ENCODE data around the gene ZIC2.
A peak's percentile ranks its signal among the peaks of the same experiment; 100 is the strongest.

The ZIC2 gene

GRCh38 chr13:99974939-99975561 lies 6.5 kb upstream of the ZIC2 start (continued):
- TF ChIP-seq ZNF48 (tag by site-specific recombination; IDR thresholded peaks at IDR 0.05) (no peak), ZNF221 (tag by site-specific recombination; IDR thresholded peaks at IDR 0.05; ENCODE audit: borderline replicate concordance) (no peak), ZNF792 (tag by site-specific recombination; IDR thresholded peaks at IDR 0.05) (no peak), ZBTB6 (tag by site-specific recombination; IDR thresholded peaks at IDR 0.05) (peak; percentile 76; the same call in 1 of the 2 replicates), BCL11A (tag by site-specific recombination; IDR thresholded peaks at IDR 0.05; ENCODE audit: low read depth) (no peak), ZNF501 (tag by site-specific recombination; IDR thresholded peaks at IDR 0.05) (no peak), PATZ1 (tag by site-specific recombination; IDR thresholded peaks at IDR 0.05) (no peak), ZBTB11 (tag by site-specific recombination; conservative IDR thresholded peaks at IDR 0.05; ENCODE audit: low read depth) (no peak), ELK4 (IDR thresholded peaks at IDR 0.05; ENCODE audit: borderline replicate concordance, low read depth, low read length) (no peak), ZNF280C (tag by site-specific recombination; IDR thresholded peaks at IDR 0.05) (no peak), ZNF398 (tag by site-specific recombination; IDR thresholded peaks at IDR 0.05) (no peak), ZNF560 (tag by site-specific recombination; IDR thresholded peaks at IDR 0.05; ENCODE audit: borderline replicate concordance) (no peak), MZF1 (tag by site-specific recombination; IDR thresholded peaks at IDR 0.05; ENCODE audit: borderline replicate concordance) (no peak), ZNF148 (tag by site-specific recombination; IDR thresholded peaks at IDR 0.05; ENCODE audit: borderline replicate concordance) (no peak), ZNF16 (tag by site-specific recombination; IDR thresholded peaks at IDR 0.05; ENCODE audit: low read depth) (no peak), ZNF341 (tag by site-specific recombination; IDR thresholded peaks at IDR 0.05; ENCODE audit: low read depth) (0 out of 2 replicates have a peak, but pooled peaks have one; percentile 6), ZNF510 (tag by site-specific recombination; IDR thresholded peaks at IDR 0.05; ENCODE audit: insufficient replicate concordance) (no peak), ZBTB8A (tag by site-specific recombination; IDR thresholded peaks at IDR 0.05) (peak; percentile 16; the same call in 1 of the 2 replicates), ZBTB21 (tag by site-specific recombination; IDR thresholded peaks at IDR 0.05) (no peak)
